DMS114 treated with DMSO at 0.1 percent for 48 hours (cell line): Measurements from ENCODE around the gene P2RX1.

Source experiments
- DNase-seq: peaks from one replicate; lab custom pipeline; 2025; ENCODE audit not compliant: unreplicated experiment; lab: John Stamatoyannopoulos, UW

Gene P2RX1

DNA sequence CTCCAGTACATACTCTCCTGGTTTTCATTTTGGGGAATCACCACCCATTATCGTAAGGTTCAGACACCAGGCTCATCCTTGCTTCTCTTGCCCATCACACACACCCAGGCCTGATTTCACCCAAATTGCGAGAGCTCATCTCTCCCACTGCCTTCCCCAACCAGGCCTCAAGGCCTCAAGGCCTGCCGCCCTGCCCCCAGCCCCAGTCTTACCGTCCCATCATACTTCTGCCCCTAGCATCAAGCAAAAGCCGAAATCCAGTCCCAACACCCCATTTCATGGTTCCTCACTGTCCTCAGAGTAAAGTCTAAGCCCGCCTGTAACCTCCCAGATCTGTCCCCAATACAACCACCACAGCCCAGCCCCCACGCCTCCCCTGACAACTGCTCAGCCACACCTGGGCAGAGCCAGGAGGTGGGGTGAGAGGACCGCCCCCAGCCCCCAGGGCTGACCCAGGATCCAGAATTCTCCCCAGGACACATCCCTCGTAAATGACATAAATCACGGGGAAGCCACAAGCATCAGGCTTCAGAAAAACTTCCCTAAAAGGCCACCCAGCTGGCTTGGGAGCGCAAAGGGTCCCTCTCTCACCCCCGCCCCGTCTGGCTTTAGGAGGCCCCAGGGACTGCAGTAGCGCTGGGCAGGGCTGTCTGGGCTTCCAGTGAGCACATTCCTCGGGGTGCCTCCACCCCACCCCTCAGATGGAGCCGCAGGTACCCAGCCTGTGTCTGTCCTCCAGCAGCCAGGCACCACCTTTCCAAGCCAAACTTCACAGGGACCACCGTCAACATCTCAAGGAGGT is 9.6 kb upstream of the P2RX1 start:
- no peak for DNase-seq

DNA sequence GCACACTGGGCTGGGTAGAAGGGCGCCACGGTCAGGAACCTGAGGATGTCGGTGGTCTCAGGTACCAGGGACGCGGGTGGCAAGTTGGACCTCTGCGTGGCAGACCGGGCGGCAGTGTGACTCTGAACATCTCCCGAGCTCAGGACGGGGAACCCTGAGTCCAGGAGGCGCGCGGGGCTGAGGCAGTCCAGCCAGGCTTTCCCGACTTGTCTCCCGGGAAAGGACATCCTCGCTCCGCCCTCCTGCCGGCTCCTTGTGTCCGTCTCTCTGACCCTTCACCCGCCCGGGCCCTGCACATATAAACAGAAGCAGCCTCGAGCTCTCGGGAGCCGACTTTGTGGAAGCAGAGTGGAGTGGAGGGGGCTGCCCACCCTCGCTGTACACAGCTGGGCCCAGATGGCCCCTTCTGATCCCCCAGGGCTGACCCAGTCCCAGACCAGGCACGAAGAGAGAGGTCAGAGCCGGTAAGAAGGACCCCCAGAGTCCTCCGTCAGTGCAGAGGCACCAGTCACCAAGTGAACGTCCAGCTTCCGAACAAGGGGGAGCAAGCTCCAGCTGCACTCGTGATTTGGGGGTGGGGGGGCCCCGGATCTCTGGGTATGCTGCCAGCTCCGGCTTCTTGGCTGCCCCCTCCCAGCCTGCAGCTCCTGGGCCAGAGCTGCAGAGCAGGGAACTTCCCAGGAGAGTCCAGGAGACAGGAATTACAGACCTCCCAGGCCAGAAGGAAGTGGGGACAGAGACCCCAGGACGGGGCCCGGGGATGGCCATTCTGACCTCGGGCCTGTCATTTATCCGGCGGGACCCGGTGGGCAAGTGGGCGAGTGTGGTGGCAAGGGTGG is 8.5 kb upstream of the P2RX1 start:
- no peak for DNase-seq

DNA sequence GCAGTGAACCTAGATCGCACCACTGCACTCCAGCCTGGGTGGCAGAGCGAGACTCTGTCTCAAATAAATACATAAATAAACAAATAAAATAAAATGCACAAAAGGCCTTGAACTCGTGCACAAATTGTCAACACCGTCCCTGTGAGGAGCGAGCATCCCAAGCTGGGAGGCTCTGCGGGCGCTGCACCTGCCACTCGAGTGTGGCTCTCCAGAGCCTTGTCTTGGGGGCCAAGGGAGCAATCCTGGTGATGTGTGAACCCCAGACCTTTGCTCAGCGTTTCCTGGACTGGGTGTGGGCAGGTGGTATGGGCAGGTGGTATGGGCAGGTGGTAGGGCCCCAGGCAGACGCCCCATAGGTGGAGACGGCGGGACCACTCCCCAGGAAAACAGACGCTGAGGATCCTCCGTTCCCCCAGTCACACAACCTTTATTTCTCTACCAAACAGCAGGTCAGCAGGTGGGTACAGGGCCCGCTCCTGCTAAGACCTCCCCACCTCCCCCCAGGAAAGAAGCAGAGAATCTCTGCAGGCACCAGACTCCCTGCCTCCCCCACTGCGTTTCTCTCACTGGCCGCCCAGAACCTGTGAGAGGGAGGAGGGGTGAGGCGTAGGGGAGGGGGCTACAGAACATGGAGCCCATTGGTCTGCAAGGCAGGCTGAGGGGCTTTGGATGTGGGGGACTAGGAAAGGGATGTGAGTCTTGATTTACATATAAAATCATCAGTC is 7.4 kb upstream of the P2RX1 start:
- DNase-seq: no peak

DNA sequence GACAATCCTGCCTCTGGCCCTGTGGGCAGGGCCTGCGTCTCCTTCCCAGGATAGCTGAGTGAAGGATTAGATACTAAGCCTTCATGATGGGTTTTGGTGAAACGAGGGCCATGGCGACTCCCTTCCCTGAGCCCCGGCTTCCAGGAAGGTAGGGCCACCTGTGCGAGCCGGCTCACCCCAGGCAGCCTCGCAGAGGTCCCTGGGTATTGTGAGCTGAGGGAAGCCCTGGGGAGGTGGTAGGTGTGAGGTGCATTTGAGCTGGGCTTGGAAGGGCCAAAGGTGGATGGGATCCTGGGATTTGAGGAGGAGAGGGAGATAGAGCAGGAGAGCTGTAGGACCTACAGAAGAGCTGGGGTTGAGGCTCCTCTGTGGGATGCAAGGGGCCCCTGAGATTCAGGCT is 6.5 kb upstream of the P2RX1 start:
- DNase-seq: no peak

DNA sequence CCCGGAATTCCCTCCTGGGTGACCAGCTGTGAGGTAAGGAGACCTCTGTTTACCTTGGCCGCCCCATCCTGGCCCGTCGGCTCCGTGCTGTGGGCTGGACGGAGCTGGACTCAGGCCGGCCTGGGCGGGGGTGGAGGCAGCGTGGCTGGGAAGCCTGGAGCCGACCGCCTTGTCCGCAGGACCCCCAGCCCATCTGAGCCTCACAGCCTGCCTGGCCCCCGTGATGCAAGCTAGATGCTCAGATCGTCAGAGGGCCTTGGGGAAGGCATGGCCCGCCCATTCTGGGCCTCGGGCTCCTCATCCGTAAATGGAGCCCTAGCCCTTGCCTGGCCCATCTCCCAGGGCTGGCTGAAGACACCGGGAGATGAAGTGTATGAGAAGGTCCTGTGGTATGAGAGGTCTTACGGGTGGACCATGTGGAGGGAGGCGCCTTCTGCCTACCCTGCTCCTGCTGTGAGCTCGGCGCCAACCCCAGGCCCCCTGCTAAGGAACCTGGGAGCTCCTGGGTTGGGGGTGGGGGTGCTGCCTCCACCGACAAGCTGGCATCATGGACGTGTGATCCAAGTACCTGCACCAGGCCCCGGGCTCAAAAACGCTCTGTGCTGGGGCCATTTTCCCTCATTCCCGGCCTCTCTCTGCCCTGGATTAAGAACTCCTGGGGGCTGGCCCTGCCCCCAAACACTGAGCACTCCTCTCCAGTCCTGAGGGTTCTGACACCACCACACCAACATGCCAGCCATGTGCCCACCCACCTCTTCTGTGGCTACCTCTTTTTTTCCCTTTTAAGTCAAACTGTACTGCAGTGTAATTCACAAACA is 5.4 kb upstream of the P2RX1 start:
- DNase-seq: no peak

DNA sequence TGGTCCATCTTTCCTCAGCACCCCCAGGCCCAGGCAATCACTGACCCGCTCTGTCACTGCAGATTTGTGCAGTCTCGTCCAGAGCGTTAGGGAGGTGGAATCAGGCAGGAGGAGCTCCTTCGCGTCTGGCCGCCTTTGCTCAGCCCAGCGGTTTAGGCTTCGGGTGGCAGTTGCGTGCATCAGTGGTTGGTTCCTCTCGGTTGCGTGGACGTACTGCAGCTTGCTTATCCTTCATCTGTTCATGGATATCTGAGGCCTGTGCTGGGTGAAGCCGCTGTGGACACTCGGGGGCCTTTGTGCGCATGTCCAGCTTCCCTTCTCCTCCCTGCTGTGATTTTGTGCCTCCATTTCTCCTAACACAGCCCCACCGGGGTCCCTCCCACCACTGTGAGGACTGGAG is 4.7 kb upstream of the P2RX1 start:
- no peak for DNase-seq

DNA sequence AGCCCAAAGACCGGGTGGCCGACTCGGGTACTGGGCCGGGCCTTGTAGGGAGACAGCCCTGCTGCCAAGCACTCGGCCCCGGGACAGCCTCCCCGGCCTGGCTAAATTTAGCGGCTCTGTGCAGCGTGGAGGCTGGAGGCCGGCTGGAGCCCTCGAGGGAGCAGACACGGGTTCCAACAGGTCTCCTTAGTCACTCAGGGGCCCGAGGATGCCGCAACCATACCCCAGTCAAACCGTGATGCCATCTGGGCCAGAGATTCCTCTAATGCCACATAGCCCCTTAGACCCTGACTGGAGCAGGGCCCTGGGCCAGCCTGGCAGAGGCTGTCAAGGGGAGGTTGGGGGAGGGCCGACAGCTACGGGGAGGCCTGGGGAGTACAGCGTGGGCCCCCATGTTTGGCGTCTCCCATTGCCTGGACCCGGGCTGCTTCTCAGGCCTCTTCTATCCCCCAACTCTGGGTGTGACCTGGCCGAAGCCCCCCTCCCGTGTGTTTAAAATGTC is 2.9 kb upstream of the P2RX1 start:
- no peak for DNase-seq

DNA sequence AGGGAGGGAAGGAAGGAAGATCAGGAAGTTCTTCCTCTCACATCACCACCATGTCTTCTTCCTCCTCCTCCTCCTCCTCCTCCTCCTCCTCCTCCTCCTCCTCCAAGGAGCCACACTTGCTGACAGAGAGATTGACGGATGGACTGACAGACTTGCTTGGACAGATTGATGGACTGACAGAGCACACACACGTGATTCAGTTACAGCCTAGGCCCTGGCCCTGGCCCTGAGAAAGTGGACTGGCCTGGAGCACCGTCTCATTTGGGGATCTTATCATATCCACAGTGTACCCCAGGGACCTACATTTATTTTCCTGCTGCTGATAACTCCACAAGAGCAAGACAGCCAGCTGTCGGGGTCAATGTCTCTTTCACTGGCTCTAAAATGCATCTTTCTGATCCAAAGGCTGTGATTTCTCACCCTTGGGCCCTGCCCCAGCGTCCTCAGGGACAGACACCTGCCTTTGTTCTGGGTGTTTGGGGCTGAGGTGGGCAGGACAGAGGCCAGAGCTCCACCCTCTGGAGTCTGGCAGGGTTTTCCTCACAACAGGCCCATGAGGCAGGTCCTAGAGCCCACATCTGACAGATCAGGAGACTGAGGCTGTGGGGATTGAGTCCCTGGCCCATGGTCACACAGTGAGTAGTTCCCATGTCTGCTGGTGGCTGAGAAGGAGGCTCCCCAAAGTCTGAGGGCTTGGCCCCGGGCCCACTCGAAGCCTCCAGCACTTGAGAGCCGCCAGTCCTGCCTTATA is 2.3 kb upstream of the P2RX1 start:
- DNase-seq: no peak

DNA sequence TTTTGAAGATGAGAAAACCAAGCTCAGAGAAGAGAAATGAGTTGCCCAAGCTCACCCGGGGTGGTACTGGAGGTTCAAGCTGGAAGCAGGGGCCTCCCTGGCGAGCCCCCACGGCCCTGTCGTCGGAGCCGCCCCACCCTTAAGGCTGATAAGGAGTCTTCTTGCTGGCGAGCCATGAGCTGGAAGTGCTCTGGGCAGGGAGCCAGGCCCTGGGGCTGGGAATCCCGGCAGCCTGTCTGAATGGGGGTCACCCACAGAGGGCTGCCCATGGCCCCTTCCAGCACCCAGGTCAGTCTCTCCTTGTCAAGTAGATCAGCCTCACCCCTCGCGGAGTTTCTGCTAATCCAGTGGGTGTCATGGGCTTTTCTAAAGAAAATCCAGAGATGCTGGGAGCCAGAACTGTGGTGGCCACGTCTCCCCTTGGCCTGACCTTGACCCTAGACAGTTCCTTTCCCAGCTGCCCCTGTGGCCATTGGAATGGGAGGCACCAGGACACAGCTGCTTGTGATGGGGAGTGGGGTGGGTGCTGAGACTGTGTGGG is 1.2 kb upstream of the P2RX1 start:
- no peak for DNase-seq

DNA sequence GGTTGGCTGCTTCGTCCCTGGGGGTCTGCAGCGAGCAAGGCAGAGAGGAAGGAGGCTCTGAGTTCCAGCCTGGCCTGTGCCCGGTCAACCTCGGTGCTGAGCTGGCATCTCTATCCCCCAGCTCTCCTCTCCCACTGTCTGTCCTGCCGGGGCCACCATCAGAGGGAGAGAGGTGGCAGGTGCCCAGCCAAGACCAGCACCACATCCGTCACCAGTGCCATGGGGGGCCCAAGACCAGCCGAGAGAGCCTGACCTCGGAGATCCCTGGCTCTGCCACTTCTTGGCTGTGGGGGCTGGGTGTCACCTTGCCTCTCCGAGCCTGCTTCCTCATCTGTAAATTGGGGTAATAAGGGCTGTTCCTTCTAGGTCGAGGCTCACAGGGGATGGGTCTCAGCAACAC is 560 bp upstream of the P2RX1 start:
- DNase-seq: no peak

DNA sequence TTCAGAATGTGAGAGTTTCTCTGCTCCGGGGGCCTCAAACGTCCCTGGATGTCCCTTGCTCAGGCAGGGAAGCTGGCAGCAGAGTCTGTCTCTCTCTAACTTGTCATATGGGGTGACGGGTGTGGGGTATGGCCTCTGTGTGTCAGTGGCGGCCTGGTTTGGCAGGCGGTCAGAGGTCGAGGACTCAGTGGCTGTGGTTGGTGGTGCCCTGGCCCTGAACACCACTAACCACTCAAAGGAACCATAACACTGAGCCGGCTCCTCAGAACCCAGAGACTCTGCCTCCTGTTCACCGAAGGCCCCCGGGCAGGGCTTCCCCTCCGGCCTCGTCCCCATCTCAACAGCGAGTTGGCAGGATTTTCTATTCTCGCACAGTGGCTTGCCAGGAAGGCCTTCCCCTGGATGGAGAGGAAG is 677 bp downstream of the P2RX1 start:
- DNase-seq: no peak

DNA sequence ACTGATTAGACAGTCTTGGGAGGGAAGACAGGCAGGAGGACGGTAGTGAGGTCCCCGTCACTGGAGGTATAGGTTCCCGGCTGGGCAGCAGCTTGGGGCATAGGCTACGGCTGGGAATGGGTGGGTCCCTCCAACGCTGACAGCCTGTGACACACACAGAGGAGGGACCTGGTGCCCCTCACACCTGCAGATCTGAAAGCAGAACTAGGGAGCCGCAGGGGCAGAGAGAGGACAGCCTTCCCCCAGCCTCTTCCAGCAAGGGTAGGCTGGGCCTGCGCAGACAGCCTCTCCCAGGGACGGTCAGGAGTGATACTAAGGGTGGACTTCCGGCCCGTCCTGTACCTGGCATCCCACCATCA is 2.0 kb downstream of the P2RX1 start:
- DNase-seq: no peak

DNA sequence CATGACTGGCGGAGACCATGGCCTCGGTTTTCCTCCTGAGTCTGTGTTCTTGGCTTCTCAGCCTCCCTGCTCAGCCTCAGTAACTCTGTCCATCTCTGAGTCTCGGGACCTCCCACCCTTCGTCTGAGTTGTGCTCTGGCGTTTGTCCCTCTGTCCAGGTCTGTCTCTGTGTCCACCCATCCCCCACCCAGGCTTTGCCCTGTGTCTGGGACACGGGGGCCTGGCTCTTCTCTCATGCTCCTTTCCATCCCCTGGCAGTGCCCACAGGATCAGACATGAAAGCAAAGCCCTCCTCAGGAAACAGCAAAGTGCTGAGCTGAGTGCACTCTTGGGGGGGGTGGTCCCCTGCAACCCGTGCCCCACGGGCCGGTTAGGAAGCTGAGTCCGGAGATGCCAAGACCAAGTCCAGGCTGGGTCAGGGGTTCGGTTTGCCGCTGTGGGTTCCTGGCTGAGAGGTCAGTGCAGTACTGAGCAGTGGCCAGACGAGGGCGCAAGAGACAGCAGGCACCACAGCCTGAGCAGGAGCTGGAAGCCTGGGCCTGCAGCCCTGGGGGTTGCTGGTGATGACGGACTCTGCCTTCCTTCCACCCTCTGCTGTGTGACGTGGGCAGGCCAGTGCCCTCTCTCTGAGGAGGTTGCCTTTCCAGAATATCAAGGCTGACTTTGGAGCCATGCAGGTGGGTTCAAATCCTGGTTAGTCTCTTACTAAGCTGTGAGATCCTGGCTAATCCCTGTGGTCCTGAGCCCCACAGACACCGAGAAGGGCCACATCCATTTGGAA is 2.5 kb downstream of the P2RX1 start:
- peak; percentile 32 for DNase-seq

DNA sequence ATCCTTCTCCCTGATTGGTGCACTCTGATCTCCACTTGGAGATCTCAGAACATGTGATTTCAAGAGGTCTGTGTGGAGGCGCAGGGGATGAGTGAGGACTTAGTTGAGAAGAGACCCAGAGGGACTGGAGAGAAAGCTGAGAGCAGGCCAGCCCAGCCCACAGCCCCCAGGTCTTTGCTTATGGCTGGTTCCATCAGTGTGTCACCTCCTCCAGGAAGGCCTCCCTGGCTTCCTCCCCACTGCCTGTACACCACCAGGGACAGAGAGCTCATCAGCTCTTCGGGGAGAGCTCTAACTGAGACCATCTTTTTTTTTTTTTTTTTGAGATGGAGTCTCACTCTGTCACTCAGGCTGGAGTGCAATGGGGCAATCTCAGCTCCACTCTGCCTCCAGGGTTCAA is 3.4 kb downstream of the P2RX1 start:
- no peak for DNase-seq

DNA sequence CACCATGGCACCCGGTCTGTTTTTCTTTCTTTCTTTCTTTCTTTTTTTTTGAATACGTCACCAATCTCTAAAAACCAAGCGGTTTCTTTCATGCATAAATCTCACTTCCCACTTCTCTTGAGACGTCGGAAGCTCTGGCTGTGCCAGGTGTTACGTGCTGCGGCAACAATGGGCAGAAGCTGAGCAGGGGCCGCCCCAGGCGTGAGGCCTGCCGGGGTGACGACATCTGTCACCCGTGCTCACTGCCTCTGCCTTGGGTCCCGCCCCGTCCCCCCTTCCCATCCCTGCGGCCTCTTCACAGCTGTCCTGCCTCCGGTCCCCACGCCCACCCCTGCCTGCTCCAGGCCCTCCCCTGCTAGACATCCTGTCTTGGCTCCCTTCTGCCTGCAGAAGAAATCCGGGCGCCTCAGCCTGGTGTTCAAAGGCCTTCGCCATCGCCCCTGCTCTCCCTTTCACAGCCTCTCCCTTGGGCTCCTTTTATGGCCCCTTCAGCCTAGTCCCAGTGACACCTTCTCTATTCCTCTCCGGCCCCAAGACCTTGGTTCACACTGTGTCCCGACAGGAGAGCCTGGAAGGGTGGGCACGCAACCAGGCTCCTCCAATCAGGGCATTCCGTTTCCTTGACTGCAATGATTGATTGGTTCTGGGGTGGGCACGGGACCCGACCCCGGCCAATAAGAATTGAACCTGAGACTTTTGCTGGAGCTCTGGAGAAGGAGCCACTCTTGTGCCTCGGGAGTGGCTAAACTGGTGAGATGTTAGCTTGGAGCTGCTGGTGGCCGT is 4.8 kb downstream of the P2RX1 start:
- DNase-seq: no peak

DNA sequence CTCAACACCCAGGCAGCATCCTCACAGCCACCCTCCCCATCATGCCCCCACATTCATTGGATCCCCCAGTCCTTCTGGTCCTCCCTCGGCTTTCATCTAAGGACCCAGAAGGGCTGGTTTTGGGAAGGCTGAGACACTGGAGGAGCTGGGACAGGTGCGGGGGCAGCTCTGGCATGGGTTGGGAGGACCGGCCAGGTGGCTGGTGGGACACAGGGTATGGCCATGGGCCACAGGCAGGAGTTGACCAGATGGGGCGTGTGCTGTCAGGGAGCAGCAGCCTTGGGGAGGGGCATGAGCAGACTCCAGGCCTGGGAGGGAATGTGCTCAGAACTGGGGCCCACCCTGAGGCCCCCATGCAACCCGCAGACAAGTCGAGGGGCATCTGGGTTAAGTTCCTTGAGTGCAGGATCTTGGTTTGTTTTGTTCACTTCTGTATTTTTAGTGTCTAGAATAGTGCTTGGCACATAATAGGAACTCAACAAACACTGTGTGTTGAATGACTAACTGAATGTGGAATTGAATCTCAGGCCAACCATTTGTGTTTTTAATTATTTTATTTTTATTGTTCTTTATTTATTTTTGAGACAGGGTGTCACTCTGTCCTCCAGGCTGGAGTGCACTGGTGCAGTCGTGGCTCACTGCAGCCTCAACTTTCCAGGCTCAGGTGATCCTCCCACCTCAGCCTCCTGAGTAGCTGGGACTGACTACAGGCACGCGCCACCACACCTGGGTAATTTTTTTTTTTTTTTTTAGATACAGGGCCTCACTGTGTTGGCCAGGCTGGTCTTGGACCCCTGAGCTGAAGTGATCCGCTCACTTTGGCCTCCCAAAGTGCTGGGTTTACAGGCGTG is 5.6 kb downstream of the P2RX1 start:
- DNase-seq: no peak

DNA sequence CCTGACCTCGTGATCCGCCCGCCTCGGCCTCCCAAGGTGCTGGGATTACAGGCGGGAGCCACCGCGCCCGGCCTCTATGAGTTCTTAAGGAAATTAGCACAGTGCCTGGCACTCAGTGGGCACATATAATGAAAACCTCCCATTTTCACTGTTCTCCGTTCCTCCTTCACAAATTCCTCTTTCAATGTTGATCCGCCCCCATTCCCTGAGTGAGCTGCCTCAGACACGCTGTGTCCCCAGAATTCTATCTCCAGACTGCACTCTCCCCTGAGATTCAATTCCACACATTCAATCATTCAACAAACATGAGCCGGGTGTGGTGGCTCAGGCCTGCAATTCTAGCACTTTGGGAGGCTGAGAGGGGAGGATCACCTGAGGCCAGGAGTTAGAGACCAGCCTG is 7.0 kb downstream of the P2RX1 start:
- no peak for DNase-seq
